Measurements from ENCODE around the gene PLEKHA7.
"Not testable (repeated sequence)": the region's sequence is repeated elsewhere in the genome, so short reads cannot be mapped to it uniquely, and the experiment has no call there.

PLEKHA7 gene

DNA sequence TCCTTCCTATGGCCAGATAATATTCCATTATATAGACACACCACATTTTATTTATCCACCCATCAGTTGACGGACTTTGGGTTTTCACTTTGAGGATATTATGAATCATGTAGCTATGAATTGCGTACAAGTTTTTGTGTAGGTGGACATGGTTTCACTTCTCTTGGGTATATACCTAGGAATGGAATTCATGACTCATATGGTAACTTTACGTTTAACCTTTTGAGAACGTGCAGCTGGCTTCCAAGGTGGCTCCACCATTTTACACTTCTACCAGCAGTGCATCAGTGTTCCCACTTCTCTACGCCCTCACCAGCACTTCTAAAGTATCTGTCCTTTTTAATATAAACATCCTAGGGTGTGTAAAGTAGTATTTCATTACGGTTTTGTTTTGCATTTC lies 112.0 kb downstream of the PLEKHA7 start:
- no peak for DNase-seq

DNA sequence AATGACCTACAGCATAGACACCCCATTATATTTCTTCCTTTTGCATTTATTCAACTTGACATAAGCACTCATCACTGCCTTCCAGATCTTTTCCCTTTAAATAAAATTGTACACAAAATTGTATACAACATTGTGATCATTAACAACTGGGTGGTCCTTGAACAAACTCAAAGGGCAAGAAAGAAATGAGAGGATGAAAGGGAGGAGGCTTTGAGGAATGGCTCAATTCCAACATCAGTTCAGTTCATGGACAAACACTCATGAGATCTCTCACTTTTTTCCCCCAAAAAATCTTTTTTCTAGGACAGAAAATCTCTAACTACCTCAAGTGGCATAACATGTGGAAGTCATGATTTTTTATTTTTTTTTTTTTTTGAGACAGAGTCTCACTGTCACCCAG lies 113.7 kb downstream of the PLEKHA7 start:
- no peak for DNase-seq

DNA sequence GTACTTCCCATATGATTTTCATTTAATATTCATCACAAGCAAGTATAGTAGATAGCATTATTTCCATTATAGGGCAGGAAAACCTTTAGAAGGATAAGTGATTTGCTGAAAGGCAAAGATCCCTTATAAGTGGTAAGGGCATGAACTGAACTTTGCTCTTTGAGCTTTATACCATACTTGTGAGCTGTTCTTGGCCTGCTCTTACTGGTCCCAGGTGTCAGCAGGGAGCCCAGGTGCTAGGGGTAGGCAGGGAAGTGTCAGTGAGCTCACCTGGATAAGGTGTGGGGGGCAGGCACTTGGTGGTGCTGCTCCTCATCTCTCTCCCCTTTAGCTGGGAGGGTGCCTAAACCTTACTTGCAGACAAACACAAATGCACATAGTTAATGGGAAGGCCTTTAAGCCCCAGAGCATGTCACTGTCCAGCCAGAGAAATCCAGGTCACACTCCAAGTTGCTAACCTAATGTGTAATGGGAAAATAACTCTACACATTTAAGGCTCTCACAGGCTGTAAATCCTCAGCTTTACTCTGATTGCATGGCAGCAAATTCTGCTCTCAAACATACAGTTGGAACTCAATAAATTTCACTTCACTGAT lies 114.4 kb downstream of the PLEKHA7 start:
- no peak for DNase-seq

DNA sequence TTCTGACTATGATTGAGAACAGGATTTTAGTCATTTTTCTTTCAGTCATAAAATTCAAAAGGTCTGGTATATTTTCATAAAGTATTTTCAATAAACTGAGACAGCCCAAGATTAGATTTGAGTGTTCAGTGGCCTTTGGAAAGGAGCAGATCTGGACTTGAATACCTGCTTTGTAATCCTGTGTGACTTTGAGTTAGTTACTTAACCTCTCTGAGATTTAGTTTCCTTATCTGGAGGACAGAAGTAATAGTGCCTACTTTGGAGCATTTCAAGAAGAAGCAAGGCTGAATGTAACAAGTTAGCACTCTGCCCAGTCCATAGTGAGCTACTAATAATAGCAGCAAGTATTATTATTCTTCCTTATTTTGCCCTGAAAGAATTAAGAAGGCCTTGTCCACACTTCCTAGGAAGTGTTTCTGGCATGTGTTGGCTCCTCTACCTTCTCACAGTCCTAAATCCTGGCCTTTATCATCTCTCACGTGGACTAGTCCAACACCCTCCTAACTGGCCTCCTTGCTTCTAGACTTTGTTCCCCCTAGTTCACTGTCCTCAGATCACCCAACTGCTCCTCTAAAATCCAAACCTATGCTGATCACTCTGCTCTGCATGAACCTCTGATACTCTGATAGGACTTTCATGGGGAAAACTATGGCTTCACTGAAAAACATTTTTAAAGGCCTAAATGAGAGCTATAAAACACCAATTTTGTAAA lies 115.8 kb downstream of the PLEKHA7 start:
- DNase-seq, result no peak

DNA sequence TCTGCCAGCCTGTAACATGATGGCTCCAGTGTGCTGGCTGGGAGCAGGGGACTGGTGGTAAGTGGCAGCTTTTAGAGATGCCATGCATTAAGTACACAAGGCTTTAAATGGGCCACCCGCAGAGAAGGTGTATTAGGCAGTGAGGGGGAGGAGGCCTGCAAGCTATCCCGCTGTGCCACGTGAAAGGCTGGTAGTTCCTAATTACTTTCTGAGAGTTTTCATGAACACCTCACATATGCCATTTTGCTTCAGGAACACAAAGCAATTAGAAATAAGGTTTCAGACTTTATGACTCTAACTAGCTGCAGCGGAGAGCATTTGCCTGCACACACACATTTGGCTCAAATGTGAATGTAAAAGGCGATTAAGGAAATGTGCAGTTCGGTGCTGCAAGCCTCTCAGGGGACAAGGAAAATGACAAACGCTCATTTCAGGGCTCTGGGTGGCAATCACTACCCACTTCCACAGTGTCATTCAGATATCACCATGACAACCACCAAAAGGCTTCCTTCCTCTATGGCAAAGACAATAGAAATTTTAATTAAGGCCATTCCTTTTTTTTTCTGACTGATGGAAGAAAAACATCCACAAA lies 116.6 kb downstream of the PLEKHA7 start:
- no peak for DNase-seq

DNA sequence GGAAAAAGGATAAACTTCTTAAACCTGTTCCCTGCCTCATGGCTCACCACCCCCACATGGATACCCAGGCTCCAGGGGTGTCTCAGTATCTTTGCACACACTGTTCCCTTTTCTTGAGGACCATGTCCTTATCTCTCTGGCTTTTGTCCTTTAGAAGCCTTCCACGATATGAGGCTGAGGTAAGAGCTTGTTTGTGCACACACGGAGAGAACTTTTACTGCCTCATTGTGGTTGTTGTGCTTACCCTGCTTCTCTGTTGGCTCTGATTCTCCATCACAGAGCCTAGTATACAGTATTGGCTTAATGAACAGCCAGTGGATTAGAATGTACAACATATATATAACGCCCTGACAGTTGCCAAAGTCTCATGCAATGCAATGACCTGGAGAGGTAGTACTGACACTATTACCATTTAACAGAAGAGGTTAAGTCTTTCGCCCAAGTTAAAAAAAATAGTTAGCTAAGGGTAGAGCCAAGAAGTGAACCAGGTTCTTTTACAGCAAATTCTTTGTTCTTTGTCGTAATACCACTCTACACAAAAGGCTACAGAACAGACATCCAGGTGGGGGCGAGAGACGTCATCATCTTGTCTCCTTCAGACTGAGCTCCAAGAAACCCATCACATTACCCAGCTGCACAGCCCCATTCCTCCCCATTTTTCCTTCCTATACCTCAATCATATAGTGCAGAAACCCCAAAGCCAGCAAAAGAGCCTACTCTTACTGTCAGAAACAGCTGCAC lies 117.3 kb downstream of the PLEKHA7 start:
- DNase-seq, result no peak

DNA sequence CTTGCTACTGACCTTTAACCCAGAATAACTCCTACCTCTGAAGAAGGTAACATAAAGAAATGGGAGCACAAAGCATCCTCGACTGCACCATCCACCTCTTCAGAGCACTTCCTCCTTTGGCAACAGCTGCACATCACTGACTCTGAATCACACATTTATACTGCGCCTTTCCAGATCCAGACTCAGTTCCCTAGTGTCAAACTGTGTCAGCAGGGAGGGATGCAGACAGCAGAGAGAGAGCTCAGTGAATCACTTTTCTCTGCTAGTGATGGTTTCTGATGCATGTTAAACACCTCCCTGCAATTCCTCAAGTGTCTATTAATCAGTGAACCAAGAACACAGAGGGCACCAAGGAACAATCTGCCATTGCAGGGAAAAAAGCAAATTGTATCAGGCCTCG lies 118.9 kb downstream of the PLEKHA7 start:
- DNase-seq, result no peak

DNA sequence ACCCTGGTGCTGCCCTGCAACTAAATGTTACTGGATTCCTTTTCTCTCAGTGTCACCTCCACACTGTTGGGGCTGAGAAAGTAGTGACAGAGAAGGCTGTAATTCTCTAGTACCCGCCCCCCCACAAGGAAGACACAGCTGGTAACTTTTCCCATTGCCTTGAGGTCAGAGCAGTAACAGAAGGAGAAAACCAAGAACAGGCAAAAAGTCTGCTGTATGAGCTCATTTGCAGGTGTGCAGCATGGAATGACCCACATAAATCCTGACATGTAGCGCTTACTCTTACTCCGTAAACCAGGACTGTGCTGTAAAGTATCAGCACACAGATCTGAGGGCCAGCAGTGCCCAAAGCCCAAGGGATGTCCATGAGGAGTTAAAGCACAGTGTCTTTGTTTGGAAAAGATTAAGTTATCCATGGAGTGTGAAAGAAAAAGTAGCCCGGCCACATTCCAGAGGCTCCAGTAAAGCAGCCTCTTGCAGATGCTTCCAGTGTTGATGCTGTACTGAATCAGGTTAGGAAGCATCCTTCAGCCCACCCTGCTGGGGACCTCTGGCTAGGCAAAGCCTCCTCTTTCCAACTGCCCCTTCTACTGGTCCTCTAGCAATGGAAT lies 120.7 kb downstream of the PLEKHA7 start:
- DNase-seq, result no peak

DNA sequence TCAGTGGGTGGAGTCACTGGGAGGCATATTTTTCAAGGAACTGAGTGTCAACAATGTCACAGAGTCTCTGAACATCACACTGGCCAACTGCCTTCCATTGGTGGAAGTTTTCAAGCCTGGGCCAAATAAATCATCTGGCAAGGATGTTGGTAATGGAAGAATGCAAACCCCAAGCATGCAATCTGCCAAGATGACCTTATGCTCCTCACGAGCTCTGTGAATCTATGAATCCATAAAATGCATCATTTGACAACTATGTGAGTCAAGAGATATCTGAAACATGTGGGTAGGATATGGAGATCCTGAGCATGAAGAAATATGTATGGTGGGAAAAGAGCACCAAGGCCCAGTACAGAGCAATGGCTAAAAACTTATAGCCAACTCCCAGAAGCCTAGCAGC lies 122.2 kb downstream of the PLEKHA7 start:
- DNase-seq, result no peak

DNA sequence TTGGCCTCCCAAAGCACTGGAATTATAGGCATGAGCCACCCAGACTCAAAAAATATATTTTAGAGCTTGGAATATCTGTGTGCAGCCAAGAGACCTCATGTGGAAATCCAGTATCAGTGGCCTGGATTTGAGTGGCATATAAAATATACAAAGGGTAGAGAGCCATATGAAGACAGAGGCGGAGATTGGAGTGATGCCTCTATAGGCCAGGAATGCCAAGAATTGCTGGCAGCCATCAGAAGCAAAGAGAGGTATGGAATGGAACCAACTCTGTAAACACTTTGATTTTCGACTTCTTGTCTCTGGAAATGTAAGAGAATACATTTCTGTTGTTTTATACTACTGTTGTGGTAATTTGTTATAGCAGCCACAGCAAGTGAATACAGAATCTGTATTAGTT lies 123.0 kb downstream of the PLEKHA7 start:
- DNase-seq, result no peak

DNA sequence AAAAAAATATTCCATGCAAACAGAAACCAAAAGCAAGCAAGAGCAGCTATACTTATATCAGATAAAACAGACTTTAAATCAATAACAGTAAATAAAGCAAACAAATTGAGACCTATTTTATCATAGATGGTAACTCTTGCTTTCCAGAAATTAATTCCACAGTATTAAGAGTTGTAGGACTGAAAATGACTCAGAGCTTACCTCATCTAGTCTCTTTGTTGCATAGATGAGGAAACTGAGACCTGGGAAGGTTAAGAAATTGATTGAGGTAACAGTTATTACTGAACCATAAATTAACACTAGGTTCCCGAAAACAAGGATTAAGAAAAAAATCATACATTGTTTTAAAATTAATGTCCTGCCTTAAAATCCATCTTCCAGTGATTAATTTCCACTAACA lies 123.8 kb downstream of the PLEKHA7 start:
- no peak for DNase-seq

DNA sequence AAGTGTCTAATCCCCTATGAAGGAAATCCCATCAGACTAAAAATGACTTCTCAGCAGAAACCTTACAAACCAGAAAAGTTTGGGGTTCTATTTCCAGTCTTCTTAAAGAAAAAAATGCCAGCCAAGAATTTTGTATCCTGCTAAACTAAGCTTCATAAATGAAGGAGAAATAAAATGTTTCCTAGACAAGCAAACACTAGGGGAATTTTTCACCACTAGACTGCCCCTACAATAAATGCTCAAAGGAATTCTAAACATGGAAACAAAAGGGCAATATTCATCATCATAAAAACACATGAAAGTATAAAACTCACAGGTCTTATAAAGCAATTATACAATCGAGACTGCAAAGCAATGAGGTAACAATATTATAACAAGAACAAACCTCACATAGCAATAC lies 124.3 kb downstream of the PLEKHA7 start:
- no peak for DNase-seq

DNA sequence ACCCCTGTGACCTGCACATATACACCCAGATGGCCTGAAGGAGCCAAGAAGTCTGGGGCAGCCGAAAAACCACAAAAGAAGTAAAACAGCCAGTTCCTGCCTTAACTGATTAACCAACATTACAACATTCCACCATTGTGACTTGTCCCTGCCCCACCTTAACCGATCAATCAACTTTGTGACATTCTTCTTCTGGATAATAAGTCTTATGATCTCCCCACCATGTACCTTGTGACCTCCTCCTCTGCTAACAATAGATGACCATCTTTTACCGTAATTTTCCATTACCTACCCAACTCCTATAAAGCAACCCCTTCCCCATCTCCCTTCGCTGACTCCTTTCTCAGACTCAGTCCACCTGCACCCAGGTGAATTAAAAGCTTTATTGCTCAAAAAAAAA lies 125.2 kb downstream of the PLEKHA7 start:
- not testable (repeated sequence) for DNase-seq

DNA sequence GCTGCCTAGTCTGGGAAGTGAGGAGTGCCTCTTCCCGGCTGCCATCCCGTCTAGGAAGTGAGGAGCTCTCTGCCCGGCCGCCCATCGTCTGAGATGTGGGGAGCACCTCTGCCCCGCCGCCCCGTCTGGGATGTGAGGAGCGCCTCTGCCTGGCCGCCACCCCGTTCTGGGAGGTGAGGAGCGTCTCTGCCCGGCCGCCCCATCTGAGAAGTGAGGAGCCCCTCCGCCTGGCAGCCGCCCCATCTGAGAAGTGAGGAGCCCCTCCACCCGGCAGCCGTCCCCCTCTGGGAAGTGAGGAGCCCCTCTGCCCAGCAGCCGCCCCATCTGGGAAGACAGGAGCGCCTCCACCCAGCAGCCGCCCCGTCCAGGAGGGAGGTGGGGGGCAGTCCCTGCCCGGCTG lies 126.3 kb downstream of the PLEKHA7 start:
- not testable (repeated sequence) for DNase-seq

DNA sequence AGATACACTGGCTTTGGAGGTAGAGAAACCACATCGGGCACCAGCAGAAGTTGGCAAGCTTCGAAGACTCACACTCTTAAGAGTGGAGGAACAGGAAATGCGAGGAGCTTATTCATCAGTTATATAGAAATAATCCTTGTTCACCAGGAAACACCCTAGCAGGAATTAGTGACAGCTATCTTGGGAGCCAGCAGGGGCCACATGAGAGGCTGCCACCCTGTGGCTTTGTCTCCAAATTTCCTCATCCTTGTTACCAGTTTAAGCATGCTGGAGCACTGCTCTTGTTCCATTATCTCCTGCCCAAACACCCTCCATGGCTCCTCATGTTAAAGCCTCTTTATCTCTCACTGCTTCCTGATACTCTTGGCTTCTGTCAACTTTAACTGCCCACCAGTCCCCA lies 131.0 kb downstream of the PLEKHA7 start:
- no peak for DNase-seq

DNA sequence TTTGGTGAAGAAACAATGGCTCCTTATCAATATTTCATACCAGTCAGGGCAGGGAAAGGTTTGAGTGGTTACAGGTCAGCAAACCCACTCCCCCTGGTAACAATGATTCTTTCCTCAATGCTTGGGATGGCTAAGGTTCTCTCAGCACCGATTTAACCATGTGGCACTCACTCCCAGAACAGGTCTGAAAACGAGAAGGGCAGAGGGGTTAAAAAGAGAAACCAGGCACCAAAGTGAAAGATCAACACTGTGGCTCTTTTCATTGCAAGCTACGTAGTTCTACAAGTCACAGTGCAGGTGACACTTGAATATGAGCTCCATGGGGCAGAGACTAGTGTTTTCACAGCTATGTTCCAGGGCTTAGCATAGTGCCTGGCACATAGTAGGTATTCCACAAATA lies 132.4 kb downstream of the PLEKHA7 start:
- DNase-seq, result no peak

DNA sequence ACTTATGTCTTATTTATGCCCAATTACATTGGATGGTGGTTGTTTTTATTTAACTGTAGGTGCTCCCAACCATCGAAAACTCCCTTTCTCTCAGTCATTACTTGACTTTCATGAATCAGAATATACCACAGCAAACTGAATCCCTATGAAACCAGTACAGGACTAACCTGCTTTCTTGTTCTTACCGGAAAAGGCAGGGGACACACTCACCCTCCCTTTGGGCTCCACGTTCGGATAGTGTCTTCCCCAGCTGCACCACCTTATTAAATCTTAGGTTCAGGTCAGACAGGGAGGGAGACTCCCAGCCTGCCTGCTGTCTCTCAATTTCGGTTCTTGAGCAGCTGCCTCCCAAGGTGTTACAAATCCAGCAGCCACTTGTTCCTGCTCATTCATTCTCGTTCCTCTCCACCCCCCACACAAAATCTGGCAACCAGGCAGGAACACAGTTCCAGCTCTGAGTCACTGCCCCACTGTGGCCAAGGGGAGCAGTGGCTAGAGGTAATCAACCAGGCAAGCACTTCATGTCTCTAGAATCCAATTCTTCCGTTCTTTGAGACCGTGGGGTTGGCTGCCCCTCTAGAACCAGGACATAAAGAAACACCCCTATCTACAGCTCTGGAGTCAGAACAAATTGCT lies 133.0 kb downstream of the PLEKHA7 start:
- no peak for DNase-seq

DNA sequence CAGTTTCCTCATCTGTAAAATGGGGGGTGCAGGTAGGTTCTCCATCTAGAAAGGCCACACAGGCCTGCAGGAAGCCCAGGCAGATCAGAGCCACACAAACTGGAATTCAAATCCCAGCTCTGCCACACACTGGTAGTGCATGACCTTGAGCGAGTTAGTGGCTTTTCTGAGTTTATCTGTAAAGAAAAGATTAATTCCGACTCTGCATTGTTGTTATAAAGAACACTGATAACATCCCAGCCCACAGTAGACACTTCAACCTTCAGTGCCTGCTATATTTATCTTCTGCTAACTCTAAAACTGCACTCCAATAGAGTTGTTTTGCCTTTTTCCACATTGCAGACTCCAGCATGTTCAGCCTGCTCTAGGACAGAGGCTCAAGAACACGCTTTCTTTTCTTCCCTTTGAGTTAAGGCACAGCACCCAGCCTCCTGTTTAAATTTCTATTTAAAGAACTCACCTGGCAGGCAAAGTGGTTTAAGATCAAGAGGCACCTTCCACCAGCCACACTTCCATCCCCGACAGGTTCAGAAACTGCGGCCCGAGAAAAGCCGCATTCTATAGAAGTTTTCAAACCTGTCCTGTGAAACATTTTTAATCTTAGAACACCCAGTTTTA lies 133.9 kb downstream of the PLEKHA7 start:
- no peak for DNase-seq

DNA sequence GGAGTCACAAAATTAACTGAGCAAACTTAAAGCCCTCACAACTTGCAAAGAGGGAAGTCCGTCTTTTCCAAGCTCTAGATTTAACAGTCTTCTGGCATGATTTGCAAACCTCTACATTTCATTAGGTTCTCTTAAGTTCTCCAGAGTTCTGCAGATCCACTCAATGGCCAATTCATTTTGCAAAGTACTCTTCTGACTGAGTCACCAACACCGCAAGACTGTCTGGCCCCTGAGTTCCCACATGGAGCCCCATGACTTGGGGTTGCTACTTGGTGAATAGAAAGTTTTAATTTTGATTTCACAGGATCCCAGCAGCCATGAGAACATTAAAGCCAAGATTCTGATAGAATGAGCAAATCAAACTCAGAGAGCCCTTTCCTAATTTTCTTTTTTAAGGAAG lies 134.5 kb downstream of the PLEKHA7 start:
- DNase-seq, result no peak

DNA sequence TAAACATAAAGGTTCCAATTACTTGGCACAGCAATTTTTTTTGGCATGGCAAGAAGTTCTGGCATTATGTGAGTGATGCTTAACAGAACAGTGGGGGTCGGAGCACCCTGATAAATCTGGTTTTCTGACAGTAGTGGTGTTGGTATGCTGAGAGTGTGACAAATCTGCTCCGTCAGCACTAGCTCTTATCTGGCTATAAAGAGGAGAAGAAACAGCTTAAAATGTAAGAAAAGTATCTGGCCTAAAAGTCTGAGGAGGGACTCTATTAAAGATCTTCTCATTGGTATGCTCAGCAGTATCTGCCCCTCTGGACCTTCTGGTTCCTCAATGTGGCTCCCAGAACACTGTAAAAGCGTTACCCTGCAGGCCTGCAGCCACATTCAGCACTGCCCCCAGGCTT lies 137.4 kb downstream of the PLEKHA7 start:
- DNase-seq, result no peak

DNA sequence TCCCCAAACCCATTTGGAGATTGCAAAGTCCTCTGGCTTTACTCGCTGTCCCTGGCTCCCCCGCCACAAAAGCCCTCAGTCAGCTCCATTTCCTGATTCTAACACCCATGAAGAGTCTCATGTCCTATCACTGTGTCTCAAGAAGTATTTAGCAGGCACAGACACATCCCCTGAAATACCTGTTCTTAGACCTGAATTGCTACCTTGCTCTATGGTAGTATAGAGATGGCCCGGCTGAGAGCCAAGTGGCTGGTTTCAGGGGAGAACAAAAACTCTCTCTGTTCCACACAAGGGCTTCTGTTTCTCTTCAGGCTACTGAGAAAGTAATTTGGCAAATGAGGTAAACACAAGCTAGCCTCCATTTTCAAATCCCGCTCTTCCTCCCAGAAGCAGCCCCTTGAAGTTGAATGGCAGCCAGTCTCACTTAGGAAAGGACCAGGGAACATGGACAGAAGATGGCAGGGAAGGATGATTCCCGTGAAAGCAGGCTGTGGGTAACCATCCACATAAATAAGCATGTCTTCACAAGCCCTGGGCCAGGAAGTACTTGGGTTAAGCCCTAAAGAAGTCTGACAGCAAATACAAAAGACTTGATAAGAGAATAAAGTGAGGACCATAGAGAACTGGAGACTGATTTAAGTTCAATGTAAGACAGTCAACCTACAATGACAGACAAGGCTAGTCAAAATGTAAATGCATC lies 138.0 kb downstream of the PLEKHA7 start:
- no peak for DNase-seq

All from T-helper 9 cell (primary cell).